Measurements from ENCODE around the gene NR2E3.

DNA sequence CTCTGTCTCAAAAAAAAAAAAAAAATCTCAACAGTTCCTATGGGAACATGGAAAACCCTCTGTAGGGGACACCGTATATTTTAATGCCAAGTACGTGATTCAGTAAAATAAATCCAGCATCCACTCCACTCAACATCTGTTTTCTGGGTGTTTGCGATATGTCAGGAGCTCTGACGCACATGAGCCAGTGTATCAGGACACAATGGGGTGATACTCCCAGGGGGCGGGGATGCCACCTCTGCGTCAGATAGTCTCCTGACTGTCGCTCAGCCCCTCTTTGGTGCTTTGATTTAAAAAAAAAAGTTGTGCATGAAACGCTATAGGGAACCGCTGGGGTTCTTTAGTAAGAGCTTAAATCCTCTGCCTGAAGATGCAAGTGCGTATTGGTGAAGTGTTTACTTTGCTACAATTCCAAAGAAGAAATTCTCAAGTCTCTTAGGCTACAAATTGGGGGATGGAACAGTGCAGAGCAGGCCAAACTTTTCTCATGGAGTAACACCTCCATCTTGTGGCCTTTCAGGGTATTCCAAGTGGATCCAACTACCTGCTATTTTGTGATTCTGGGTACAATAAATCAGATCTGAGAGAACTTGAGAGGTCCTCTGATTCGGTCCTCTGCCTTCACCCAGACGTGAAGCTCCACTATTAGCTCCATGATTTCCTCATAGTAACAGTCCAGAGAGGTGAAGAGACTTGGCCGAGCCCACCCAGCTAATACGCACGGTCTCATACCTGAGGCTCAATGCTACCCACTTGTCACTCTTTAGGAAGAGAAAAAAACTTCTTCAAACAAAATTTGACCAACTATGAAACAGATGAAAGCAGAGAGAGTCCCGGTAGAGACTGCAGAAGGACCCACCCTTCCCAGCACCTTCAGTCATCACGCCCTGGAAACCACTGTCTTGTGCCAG is 9.3 kb upstream of the NR2E3 start:
- TF ChIP-seq, protein P1, sequence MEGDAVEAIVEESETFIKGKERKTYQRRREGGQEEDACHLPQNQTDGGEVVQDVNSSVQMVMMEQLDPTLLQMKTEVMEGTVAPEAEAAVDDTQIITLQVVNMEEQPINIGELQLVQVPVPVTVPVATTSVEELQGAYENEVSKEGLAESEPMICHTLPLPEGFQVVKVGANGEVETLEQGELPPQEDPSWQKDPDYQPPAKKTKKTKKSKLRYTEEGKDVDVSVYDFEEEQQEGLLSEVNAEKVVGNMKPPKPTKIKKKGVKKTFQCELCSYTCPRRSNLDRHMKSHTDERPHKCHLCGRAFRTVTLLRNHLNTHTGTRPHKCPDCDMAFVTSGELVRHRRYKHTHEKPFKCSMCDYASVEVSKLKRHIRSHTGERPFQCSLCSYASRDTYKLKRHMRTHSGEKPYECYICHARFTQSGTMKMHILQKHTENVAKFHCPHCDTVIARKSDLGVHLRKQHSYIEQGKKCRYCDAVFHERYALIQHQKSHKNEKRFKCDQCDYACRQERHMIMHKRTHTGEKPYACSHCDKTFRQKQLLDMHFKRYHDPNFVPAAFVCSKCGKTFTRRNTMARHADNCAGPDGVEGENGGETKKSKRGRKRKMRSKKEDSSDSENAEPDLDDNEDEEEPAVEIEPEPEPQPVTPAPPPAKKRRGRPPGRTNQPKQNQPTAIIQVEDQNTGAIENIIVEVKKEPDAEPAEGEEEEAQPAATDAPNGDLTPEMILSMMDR (conservative IDR thresholded peaks at IDR 0.05; ENCODE audit: low read depth, low read length): peak; percentile 94
- no peak for TF ChIP-seq CEBPB (IDR thresholded peaks at IDR 0.05; ENCODE audit: low read depth, low read length)
- TF ChIP-seq, protein P2, sequence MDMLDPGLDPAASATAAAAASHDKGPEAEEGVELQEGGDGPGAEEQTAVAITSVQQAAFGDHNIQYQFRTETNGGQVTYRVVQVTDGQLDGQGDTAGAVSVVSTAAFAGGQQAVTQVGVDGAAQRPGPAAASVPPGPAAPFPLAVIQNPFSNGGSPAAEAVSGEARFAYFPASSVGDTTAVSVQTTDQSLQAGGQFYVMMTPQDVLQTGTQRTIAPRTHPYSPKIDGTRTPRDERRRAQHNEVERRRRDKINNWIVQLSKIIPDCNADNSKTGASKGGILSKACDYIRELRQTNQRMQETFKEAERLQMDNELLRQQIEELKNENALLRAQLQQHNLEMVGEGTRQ (IDR thresholded peaks at IDR 0.05; ENCODE audit: low read depth, low read length): no peak
- peak; percentile 95 for TF ChIP-seq SMC3 (IDR thresholded peaks at IDR 0.05; ENCODE audit: low read depth, low read length)
- TF ChIP-seq RAD21 (IDR thresholded peaks at IDR 0.05; ENCODE audit: low read length): peak; percentile 95
- peak; percentile 33; the same call in 1 of the 2 replicates for TF ChIP-seq POLR2A (IDR thresholded peaks at IDR 0.05; ENCODE audit: low read depth, low read length)
- no peak for TF ChIP-seq MXI1 (IDR thresholded peaks at IDR 0.05; ENCODE audit: borderline replicate concordance, low read depth, low read length)
- TF ChIP-seq, protein P3, sequence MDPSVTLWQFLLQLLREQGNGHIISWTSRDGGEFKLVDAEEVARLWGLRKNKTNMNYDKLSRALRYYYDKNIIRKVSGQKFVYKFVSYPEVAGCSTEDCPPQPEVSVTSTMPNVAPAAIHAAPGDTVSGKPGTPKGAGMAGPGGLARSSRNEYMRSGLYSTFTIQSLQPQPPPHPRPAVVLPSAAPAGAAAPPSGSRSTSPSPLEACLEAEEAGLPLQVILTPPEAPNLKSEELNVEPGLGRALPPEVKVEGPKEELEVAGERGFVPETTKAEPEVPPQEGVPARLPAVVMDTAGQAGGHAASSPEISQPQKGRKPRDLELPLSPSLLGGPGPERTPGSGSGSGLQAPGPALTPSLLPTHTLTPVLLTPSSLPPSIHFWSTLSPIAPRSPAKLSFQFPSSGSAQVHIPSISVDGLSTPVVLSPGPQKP (IDR thresholded peaks at IDR 0.05; ENCODE audit: borderline replicate concordance, low read depth, low read length): no peak
- TF ChIP-seq CHD1 (IDR thresholded peaks at IDR 0.05; ENCODE audit: low read depth, low read length): 0 out of 2 replicates have a peak, but pooled peaks have one; percentile 81
- no peak for TF ChIP-seq BHLHE40 (IDR thresholded peaks at IDR 0.05; ENCODE audit: low read depth, low read length)
- no peak; the same call in 1 of the 2 replicates for TF ChIP-seq MAZ (IDR thresholded peaks at IDR 0.05; ENCODE audit: borderline replicate concordance, low read depth, low read length)
- TF ChIP-seq RCOR1 (IDR thresholded peaks at IDR 0.05; ENCODE audit: insufficient replicate concordance, low read length): no peak
- peak; percentile 24; the same call in 1 of the 2 replicates for TF ChIP-seq MAFK (IDR thresholded peaks at IDR 0.05; ENCODE audit: low read depth, low read length)
